HG03460 (cell line): Measurements from ENCODE around the gene MACO1.
"Not testable (repeated sequence)": the region's sequence is repeated elsewhere in the genome, so short reads cannot be mapped to it uniquely, and the experiment has no call there.

Experiments used
- ATAC-seq: cut with Tn5 transposase; IDR thresholded peaks from one replicate; pipeline ENCODE4 v1.9.1; 2021; ENCODE audit not compliant: unreplicated experiment

MACO1 gene

GRCh38 chr1:25450891-25451290 is 20.2 kb downstream of the MACO1 start:
- no peak for ATAC-seq

- no peak for ATAC-seq
Observed at GRCh38 chr1:25451908-25452307, 21.2 kb downstream of the MACO1 start.

DNA sequence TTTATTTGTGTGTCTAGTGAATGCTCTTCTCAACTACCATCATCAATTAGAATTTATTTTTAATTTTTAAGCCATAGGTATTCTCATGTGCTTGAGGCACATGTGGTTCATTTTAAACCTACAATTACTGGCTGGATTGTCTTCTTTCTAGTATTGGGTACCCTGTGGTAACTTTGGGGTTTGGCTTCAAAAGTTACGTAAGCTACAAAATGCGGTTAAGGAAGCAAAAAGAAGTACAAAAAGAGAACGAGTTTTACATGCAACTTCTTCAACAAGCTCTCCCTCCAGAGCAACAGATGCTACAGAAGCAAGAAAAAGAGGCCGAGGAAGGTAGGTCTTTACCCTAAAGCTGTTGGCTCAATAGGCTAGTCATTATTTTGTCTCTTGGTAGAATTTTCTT is 25.8 kb downstream of the MACO1 start:
- ATAC-seq, result no peak

- no peak for ATAC-seq
Observed at GRCh38 chr1:25458541-25459298, 28.0 kb downstream of the MACO1 start.

- ATAC-seq, result no peak
Observed at GRCh38 chr1:25460020-25460419, 29.3 kb downstream of the MACO1 start.

DNA sequence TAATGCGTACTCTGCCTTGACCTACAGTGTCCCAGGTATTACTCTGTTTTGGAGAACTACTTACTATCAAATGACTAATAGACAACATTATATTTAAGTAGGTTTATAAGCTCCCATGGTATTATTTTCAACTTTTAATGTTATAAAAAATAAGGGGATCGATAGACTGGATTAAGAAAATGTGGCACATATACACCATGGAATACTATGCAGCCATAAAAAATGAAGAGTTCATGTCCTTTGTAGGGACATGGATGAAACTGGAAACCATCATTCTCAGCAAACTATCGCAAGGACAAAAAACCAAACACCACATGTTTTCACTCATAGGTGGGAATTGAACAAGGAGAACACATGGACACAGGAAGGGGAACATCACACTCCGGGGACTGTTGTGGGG is 30.1 kb downstream of the MACO1 start:
- not testable (repeated sequence) for ATAC-seq

GRCh38 chr1:25461849-25462248 is 31.2 kb downstream of the MACO1 start:
- ATAC-seq, result no peak

- no peak for ATAC-seq
Observed at GRCh38 chr1:25462732-25463131, 32.0 kb downstream of the MACO1 start.

GRCh38 chr1:25467193-25467592 is 36.5 kb downstream of the MACO1 start:
- ATAC-seq, result no peak

DNA sequence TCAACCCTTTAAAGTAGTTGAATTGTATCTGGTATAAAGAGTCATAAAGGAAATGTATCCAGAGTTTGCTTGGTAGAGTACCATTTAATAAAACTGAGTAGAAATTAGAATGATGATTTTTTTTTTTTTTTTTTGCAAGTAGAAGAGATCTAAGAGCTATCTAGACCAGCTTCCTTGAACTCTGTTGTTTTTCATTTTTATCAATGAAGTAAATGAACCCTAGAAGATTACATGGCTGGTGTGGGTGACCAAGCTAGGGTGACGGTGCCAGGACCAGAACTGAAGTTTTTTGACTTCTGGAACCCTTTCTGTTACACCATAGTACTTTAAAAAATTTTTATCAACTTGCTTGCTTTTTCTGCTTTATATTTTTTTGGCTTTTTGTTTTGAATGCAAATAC is 36.9 kb downstream of the MACO1 start:
- no peak for ATAC-seq

- ATAC-seq, result no peak
Observed at GRCh38 chr1:25468033-25468432, 37.3 kb downstream of the MACO1 start.

DNA sequence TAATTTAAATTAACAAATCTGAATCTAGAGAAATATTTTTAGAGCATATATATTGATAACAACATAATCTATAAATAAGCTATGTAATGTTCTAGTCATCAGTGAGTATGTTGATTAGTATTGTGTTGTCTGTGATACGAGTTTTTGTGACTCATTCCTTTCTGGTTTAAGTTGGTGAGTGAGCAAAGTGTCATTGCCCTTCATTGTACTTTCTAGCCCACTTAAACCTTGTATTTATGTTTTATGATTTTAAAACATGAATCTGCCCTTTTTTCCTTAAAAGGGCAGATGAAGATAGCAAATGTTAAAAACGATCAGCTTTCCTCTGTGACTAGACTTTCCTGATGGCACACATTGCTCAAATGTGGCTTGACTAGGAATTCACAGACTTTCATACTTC is 38.5 kb downstream of the MACO1 start:
- ATAC-seq, result no peak

- no peak for ATAC-seq
Observed at GRCh38 chr1:25472471-25472870, 41.8 kb downstream of the MACO1 start.

DNA sequence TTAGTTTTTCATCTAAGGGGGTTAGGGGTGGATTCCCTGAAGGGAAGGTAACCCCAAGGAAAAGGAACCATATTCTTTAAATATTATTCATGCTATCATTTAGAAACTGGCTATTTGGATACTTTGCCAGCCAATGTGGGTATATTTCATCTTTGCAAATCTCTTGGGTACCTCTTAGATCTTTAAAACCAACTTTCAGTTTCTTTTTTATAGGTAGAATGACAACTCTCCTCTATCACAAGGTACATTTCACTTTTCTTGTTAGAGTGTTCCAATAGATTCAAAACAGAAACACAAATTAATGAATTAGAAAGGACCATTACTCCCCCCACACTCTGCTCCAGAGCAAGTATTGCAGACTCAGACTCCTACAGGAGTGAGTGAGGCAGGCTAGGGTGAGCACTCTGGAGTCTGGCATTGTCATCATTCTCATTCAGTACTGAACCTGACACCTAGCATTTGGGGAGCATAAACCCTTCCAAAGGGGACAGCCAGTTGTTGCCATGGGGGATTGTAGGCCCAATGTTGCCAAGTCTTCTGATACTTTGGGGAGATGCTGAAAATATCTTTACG is 43.0 kb downstream of the MACO1 start:
- ATAC-seq, result no peak

GRCh38 chr1:25474439-25475047 is 43.8 kb downstream of the MACO1 start:
- no peak for ATAC-seq

DNA sequence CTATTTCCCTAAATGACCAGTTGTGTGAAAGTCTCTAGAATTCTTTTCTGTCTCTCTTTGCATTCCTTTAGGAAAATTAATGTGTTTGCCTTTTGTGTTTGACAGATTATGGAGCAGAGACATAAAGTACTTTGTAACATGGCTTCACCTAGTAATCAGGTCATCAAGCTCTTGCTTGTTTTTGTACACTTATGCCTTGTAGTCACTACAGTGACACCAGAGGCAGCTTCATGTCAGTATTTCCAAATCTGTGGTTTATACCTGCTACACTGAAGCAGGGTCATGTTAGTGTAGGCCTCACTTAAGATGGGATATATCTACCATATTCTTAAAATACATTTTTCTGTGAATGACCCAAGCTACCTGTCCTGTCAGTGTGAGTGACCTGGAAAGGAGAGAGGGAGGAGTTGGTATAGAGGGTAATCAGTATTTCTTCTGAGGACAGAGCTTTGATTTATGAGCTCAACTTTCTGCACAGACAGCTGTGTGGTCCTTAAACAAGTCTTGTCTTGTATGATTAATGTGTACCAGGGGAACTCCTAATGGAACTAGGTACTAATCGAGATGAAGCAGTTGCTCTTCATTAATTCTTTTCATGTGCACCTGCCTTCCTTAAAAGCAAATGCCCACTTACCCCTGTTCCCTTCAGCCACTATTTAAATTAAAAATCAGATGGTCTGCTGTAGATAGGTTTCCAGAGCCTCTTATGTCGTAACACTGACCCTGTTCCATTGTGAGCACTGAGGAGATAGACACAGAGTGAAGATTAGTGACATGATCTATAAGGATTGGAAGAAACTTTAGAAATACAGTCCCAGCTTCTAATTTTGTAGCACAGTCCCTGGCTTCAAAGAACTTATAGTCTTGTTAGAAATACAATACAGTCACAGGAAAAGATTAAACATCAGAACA is 45.7 kb downstream of the MACO1 start:
- no peak for ATAC-seq

GRCh38 chr1:25477448-25478034 is 46.8 kb downstream of the MACO1 start:
- no peak for ATAC-seq

GRCh38 chr1:25478633-25479032 is 47.9 kb downstream of the MACO1 start:
- ATAC-seq, result no peak

GRCh38 chr1:25481625-25482024 is 50.9 kb downstream of the MACO1 start:
- no peak for ATAC-seq

- ATAC-seq, result no peak
Observed at GRCh38 chr1:25482211-25482610, 51.5 kb downstream of the MACO1 start.

DNA sequence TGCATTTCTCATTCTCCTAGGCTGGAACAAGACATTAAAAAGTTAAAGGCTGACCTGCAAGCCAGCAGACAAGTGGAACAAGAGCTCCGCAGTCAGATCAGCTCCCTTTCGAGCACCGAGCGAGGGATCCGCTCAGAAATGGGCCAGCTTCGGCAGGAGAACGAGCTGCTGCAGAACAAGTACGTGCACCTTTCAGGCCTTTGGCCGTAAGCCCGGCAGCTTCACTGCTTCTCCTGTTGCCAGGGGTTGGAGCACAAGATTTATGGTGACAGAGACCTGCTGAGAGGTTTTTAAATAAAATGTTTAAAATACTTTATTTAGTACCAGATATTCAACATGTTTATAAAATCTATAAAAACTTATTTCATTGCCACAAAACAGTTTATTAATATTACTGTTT is 53.4 kb downstream of the MACO1 start:
- ATAC-seq, result no peak
